Mesendoderm (in vitro differentiated cells): ENCODE results near the gene GPR83.

Experiments
- DNase-seq: peaks from one replicate; pipeline ENCODE4 v3.0.0; 2013
- H2AK5ac ChIP-seq: 2 replicates; pipeline ENCODE4 v1.6.1; 2013; ENCODE audit warnings: low read length, inconsistent platforms
- H2BK120ac ChIP-seq: 2 replicates; pipeline ENCODE4 v1.6.1; 2013; ENCODE audit warnings: low read depth, mild to moderate bottlenecking, low read length, moderate library complexity, mixed read lengths
- H2BK15ac ChIP-seq: replicated peaks from 2 replicates; pipeline ENCODE4 v1.6.1; 2013; ENCODE audit warnings: low read depth, mild to moderate bottlenecking, moderate library complexity
- H2BK5ac ChIP-seq: 2 replicates; pipeline ENCODE4 v1.6.1; 2013; ENCODE audit warnings: low read length, inconsistent platforms
- H3K18ac ChIP-seq: 2 replicates; pipeline ENCODE4 v1.6.1; 2013; ENCODE audit warnings: mild to moderate bottlenecking, low read length, mixed read lengths
- H3K23ac ChIP-seq: one replicate; pipeline ENCODE4 v1.6.1; 2013; ENCODE audit warnings: low read length
- H3K27ac ChIP-seq: 2 replicates; pipeline ENCODE4 v1.5.1; 2013; ENCODE audit warnings: low read depth, mild to moderate bottlenecking, inconsistent platforms, low read length, moderate library complexity
- H3K27me3 ChIP-seq: 2 replicates; pipeline ENCODE4 v1.6.1; 2013; ENCODE audit warnings: low read length, control low read depth, mild to moderate bottlenecking, inconsistent platforms; ENCODE audit not compliant: insufficient read depth, poor library complexity
- H3K36me3 ChIP-seq: 2 replicates; pipeline ENCODE4 v1.6.1; 2013; ENCODE audit warnings: low read length, inconsistent platforms; ENCODE audit not compliant: control insufficient read depth, insufficient read depth
- H3K4ac ChIP-seq: one replicate; pipeline ENCODE4 v1.6.1; 2013; ENCODE audit warnings: low read depth, mild to moderate bottlenecking, low read length, moderate library complexity
- H3K4me1 ChIP-seq: 2 replicates; pipeline ENCODE4 v1.6.1; 2013; ENCODE audit warnings: low read depth, low read length, inconsistent platforms; ENCODE audit not compliant: control insufficient read depth
- H3K4me2 ChIP-seq: 2 replicates; pipeline ENCODE4 v1.6.1; 2013; ENCODE audit warnings: low read length
- H3K4me3 ChIP-seq: 2 replicates; pipeline ENCODE4 v1.5.1; 2013; ENCODE audit warnings: mild to moderate bottlenecking, low read length
- H3K56ac ChIP-seq: one replicate; pipeline ENCODE4 v1.6.1; 2013; ENCODE audit warnings: low read length
- H3K79me1 ChIP-seq: 2 replicates; pipeline ENCODE4 v1.6.1; 2013; ENCODE audit warnings: low read length, inconsistent platforms
- H3K79me2 ChIP-seq: 2 replicates; pipeline ENCODE4 v1.6.1; 2013; ENCODE audit warnings: mild to moderate bottlenecking, low read length; ENCODE audit not compliant: control insufficient read depth, insufficient read depth
- H3K9ac ChIP-seq: 2 replicates; pipeline ENCODE4 v1.6.1; 2013; ENCODE audit warnings: low read length, inconsistent platforms
- H4K5ac ChIP-seq: one replicate; pipeline ENCODE4 v1.6.1; 2013; ENCODE audit warnings: low read length
- H4K8ac ChIP-seq: one replicate; pipeline ENCODE4 v1.6.1; 2013; ENCODE audit warnings: low read depth, mild to moderate bottlenecking, control low read depth, low read length, moderate library complexity
- WGBS: extraction: QIAGEN DNeasy Blood & Tissue Kit; methylation state at CpG from one replicate; pipeline ENCODE4 v1.1.7; 2013; ENCODE audit warnings: low lambda C conversion rate, missing lambda C conversion rate; ENCODE audit not compliant: insufficient coverage; ENCODE audit errors: extremely low coverage; 5-methylcytosine and 5-hydroxymethylcytosine counted together

GPR83 gene

GRCh38 chr11:94336033-94336432, 65.2 kb downstream of the GPR83 start:
- no peak overlapping the region for H3K23ac ChIP-seq
- H3K4me1 ChIP-seq, result no peaks in the 10 kb centered on the region
- H3K9ac ChIP-seq, result no peak overlapping the region
- no peaks in the 10 kb centered on the region for H3K79me1 ChIP-seq
- no peak overlapping the region for H3K4me3 ChIP-seq
- no peak overlapping the region for H3K4ac ChIP-seq
- DNase-seq, result no peak
- H4K5ac ChIP-seq, result no peak overlapping the region
- no peaks in the 10 kb centered on the region for H3K36me3 ChIP-seq
- H2BK120ac ChIP-seq, result no peak overlapping the region
- no peaks in the 10 kb centered on the region for H3K27me3 ChIP-seq
- no peak overlapping the region for H3K18ac ChIP-seq
- no peak overlapping the region for H2AK5ac ChIP-seq
- no CpG with 5 or more reads among the region's 6 CpGs for WGBS
- H3K56ac ChIP-seq, result no peak overlapping the region
- no peak overlapping the region for H2BK5ac ChIP-seq
- no peak overlapping the region for H4K8ac ChIP-seq
- no peaks in the 10 kb centered on the region for H3K79me2 ChIP-seq
- H2BK15ac ChIP-seq, result no peak overlapping the region
- no peak overlapping the region for H3K4me2 ChIP-seq
- H3K27ac ChIP-seq, result no peak overlapping the region

GRCh38 chr11:94332814-94333213, 68.4 kb downstream of the GPR83 start:
- no peaks in the 10 kb centered on the region for H3K4me1 ChIP-seq
- H2BK15ac ChIP-seq, result no peak overlapping the region
- DNase-seq, result peak; percentile 51
- H4K8ac ChIP-seq, result no peak overlapping the region
- no peak overlapping the region for H3K56ac ChIP-seq
- no peak overlapping the region for H4K5ac ChIP-seq
- H3K79me2 ChIP-seq, result no peaks in the 10 kb centered on the region
- H3K79me1 ChIP-seq, result no peaks in the 10 kb centered on the region
- H3K4me2 ChIP-seq, result no peak overlapping the region
- H3K9ac ChIP-seq, result no peak overlapping the region
- no peak overlapping the region for H3K27ac ChIP-seq
- H2BK120ac ChIP-seq, result no peak overlapping the region
- no peak overlapping the region for H3K23ac ChIP-seq
- H2AK5ac ChIP-seq, result no peak overlapping the region
- H3K27me3 ChIP-seq, result no peaks in the 10 kb centered on the region
- H3K4me3 ChIP-seq, result no peak overlapping the region
- no peaks in the 10 kb centered on the region for H3K36me3 ChIP-seq
- no peak overlapping the region for H3K18ac ChIP-seq
- H2BK5ac ChIP-seq, result no peak overlapping the region
- H3K4ac ChIP-seq, result no peak overlapping the region

- Histone ChIP-seq H3K4ac (no peak overlapping the region), H3K4me2 (no peak overlapping the region), H3K79me2 (no peaks in the 10 kb centered on the region), H2AK5ac (no peak overlapping the region), H4K5ac (no peak overlapping the region), H3K36me3 (no peaks in the 10 kb centered on the region), H3K23ac (no peak overlapping the region), H3K56ac (no peak overlapping the region), H3K79me1 (no peaks in the 10 kb centered on the region), H3K27ac (no peak overlapping the region), H3K27me3 (no peaks in the 10 kb centered on the region), H3K9ac (no peak overlapping the region), H3K4me1 (no peaks in the 10 kb centered on the region), H2BK120ac (no peak overlapping the region), H3K18ac (no peak overlapping the region), H4K8ac (no peak overlapping the region), H3K4me3 (no peak overlapping the region), H2BK5ac (no peak overlapping the region), H2BK15ac (no peak overlapping the region)
- no peak for DNase-seq
- no CpG with 5 or more reads among the region's 2 CpGs for WGBS
Observed at GRCh38 chr11:94330789-94331188, 70.4 kb downstream of the GPR83 start.

- no peak for DNase-seq
- no peak overlapping the region for H3K18ac ChIP-seq
- WGBS, result no CpG with 5 or more reads among the region's 3 CpGs
- H3K79me1 ChIP-seq, result no peaks in the 10 kb centered on the region
- H2BK15ac ChIP-seq, result no peak overlapping the region
- H3K4me1 ChIP-seq, result no peaks in the 10 kb centered on the region
- no peak overlapping the region for H3K23ac ChIP-seq
- H2BK5ac ChIP-seq, result no peak overlapping the region
- H3K27me3 ChIP-seq, result no peaks in the 10 kb centered on the region
- H3K4me2 ChIP-seq, result no peak overlapping the region
- no peaks in the 10 kb centered on the region for H3K36me3 ChIP-seq
- no peak overlapping the region for H3K56ac ChIP-seq
- no peak overlapping the region for H4K5ac ChIP-seq
- no peak overlapping the region for H4K8ac ChIP-seq
- no peak overlapping the region for H3K27ac ChIP-seq
- no peak overlapping the region for H3K9ac ChIP-seq
- H2BK120ac ChIP-seq, result no peak overlapping the region
- no peak overlapping the region for H3K4me3 ChIP-seq
- no peaks in the 10 kb centered on the region for H3K79me2 ChIP-seq
- H2AK5ac ChIP-seq, result no peak overlapping the region
- H3K4ac ChIP-seq, result no peak overlapping the region
Observed at GRCh38 chr11:94329501-94329900, 71.7 kb downstream of the GPR83 start.

- no CpG with 5 or more reads among the region's 6 CpGs for WGBS
Observed at GRCh38 chr11:94328587-94329080, 72.6 kb downstream of the GPR83 start.

More at GRCh38 chr11:94328587-94329080, 72.6 kb downstream of the GPR83 start:
- Histone ChIP-seq H3K56ac (no peak overlapping the region), H3K4me2 (no peak overlapping the region), H2BK15ac (no peak overlapping the region), H2BK120ac (no peak overlapping the region), H3K27me3 (no peaks in the 10 kb centered on the region), H3K9ac (no peak overlapping the region), H3K4ac (no peak overlapping the region), H2BK5ac (no peak overlapping the region), H2AK5ac (no peak overlapping the region), H4K5ac (no peak overlapping the region), H3K4me1 (no peaks in the 10 kb centered on the region), H3K4me3 (no peak overlapping the region), H3K79me2 (no peaks in the 10 kb centered on the region), H3K23ac (no peak overlapping the region), H3K36me3 (no peaks in the 10 kb centered on the region), H3K27ac (no peak overlapping the region), H4K8ac (no peak overlapping the region), H3K79me1 (no peaks in the 10 kb centered on the region), H3K18ac (no peak overlapping the region)
- DNase-seq, result no peak
